Fibroblast of lung (primary cell): Measurements from ENCODE around the gene TTC39B. TPM values are rescaled to one million over a fixed set of nuclear protein-coding genes. Genes with fewer than 3 reads are reported as not detected.

ENCODE experiments used
- DNase-seq, 2 donors: peaks; one replicate each; pipeline versions ENCODE4 v3.0.0 to v3.0.0-alpha.2; 2010; ENCODE audit warnings: low read depth in 2 of 2
- H2AFZ ChIP-seq: 2 replicates; pipeline ENCODE4 v1.5.1; 2012; ENCODE audit warnings: low read length, control low read depth, inconsistent platforms
- H3K27ac ChIP-seq: 2 replicates; pipeline ENCODE4 v1.5.1; 2011; ENCODE audit warnings: low read length, control low read depth; ENCODE audit not compliant: insufficient read depth
- H3K27me3 ChIP-seq: 2 replicates; pipeline ENCODE4 v1.5.1; 2011; ENCODE audit warnings: mild to moderate bottlenecking, low read length; ENCODE audit not compliant: control insufficient read depth, insufficient read depth
- H3K36me3 ChIP-seq: 2 replicates; pipeline ENCODE4 v1.5.1; 2011; ENCODE audit warnings: low read length; ENCODE audit not compliant: control insufficient read depth, insufficient read depth
- H3K4me1 ChIP-seq: 2 replicates; pipeline ENCODE4 v1.5.1; 2011; ENCODE audit warnings: low read length; ENCODE audit not compliant: control insufficient read depth, insufficient read depth; ENCODE audit errors: extremely low read depth
- H3K4me2 ChIP-seq: 2 replicates; pipeline ENCODE4 v1.5.1; 2011; ENCODE audit warnings: low read length, control low read depth; ENCODE audit not compliant: insufficient read depth; ENCODE audit errors: extremely low read depth
- H3K4me3 ChIP-seq, 4 experiments: fragments of 200-600 bp in 1 of 4; sonication (generic) in 1 of 4; replicated peaks in 1 of 4; 2 replicates each; pipeline ENCODE4 v1.5.1; 2011 to 2016; ENCODE audit warnings: low read length in 4 of 4, low read depth in 3 of 4, mild to moderate bottlenecking in 3 of 4, control low read depth in 2 of 4, inconsistent platforms in 1 of 4, mixed read lengths in 1 of 4; ENCODE audit not compliant: insufficient read depth in 1 of 4; ENCODE audit errors: control extremely low read depth in 1 of 4
- H3K79me2 ChIP-seq: 2 replicates; pipeline ENCODE4 v1.5.1; 2012; ENCODE audit warnings: mild to moderate bottlenecking, low read length, inconsistent platforms; ENCODE audit not compliant: control insufficient read depth, insufficient read depth
- H3K9ac ChIP-seq: 2 replicates; pipeline ENCODE4 v1.5.1; 2011; ENCODE audit warnings: mild to moderate bottlenecking, low read length, control low read depth; ENCODE audit not compliant: insufficient read depth
- H3K9me3 ChIP-seq: 2 replicates; pipeline ENCODE4 v1.5.1; 2012; ENCODE audit warnings: low read depth, low read length; ENCODE audit not compliant: control insufficient read depth, insufficient read depth
- H4K20me1 ChIP-seq: 2 replicates; pipeline ENCODE4 v1.5.1; 2011; ENCODE audit warnings: low read length; ENCODE audit not compliant: control insufficient read depth, insufficient read depth; ENCODE audit errors: extremely low read depth
- EZH2 ChIP-seq: IDR thresholded peaks from 2 replicates; pipeline ENCODE4 v1.5.1; 2012; ENCODE audit warnings: low read length, control low read depth, mild to moderate bottlenecking; ENCODE audit errors: missing control alignments
- polyA plus RNA-seq, 2 donors: library from polyadenylated mRNA; depleted of rRNA in 1 of 2; stranded (reverse) in 1 of 2; unstranded in 1 of 2; fragments of >200 nt; gene quantifications; 2 replicates each; pipeline ENCODE4 v1.2.1, GENCODE V29; 2011 to 2012; ENCODE audit warnings: missing spikeins in 1 of 2
- total RNA-seq: library from RNA; depleted of rRNA; stranded (reverse); fragments of >200 nt; gene quantifications from 2 replicates; pipeline ENCODE4 v1.2.1, GENCODE V29; 2014
- TF ChIP-seq, protein P1 (sequence below), 2 donors: IDR thresholded peaks in 1 of 2; conservative IDR thresholded peaks in 1 of 2; 1 replicate in 1 of 2; 2 replicates in 1 of 2; pipeline ENCODE4 v1.5.1; 2011 to 2012; ENCODE audit warnings: low read length in 2 of 2, control low read depth in 1 of 2, inconsistent platforms in 1 of 2, low read depth in 1 of 2, mild to moderate bottlenecking in 1 of 2

Gene TTC39B
- total and polyA plus RNA-seq, 2 donors (not counting 1 experiment from before 2014, with no cell fraction given) = 6.2 to 16.8 TPM

DNA sequence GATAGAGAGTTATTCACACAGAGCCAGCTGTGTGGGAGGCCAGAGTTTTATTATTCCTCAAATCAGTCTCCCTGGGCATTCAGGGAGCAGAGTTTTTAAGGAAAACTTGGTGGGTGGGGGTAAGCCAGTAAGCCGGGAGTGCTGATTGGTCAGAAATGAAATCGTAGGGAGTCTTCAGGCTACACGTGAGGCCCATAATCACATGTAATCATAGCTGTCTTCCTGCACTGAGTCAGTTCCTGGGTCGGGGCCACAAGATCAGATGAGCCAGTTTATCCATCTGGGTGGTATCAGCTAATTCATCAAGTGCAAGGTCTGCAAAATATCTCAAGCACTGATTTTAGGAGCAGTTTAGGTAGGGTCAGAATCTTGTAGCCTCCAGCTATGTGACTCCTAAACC, 10.8 kb upstream of the TTC39B start:
- DNase-seq = peak; percentile 39 to 44

GRCh38 chr9:15311607-15312006, 4.6 kb upstream of the TTC39B start:
- Histone ChIP-seq H3K27ac (no peak overlapping the region), H3K4me3 (no peak overlapping the region), H3K9me3 (no peaks in the 10 kb centered on the region), H3K4me1 (peaks cover 3% of the 10 kb centered on the region), H3K79me2 (no peaks in the 10 kb centered on the region), H4K20me1 (no peaks in the 10 kb centered on the region), H3K36me3 (no peaks in the 10 kb centered on the region), H2AFZ (no peak overlapping the region), H3K4me2 (no peak overlapping the region), H3K27me3 (no peaks in the 10 kb centered on the region), H3K9ac (no peak overlapping the region)
- DNase-seq = peak in 1 of 2 donors; percentile 47
- TF ChIP-seq, protein P1, sequence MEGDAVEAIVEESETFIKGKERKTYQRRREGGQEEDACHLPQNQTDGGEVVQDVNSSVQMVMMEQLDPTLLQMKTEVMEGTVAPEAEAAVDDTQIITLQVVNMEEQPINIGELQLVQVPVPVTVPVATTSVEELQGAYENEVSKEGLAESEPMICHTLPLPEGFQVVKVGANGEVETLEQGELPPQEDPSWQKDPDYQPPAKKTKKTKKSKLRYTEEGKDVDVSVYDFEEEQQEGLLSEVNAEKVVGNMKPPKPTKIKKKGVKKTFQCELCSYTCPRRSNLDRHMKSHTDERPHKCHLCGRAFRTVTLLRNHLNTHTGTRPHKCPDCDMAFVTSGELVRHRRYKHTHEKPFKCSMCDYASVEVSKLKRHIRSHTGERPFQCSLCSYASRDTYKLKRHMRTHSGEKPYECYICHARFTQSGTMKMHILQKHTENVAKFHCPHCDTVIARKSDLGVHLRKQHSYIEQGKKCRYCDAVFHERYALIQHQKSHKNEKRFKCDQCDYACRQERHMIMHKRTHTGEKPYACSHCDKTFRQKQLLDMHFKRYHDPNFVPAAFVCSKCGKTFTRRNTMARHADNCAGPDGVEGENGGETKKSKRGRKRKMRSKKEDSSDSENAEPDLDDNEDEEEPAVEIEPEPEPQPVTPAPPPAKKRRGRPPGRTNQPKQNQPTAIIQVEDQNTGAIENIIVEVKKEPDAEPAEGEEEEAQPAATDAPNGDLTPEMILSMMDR (conservative IDR thresholded peaks at IDR 0.05 in 1 of 2, IDR thresholded peaks at IDR 0.05 in 1 of 2; ENCODE audit: low read depth in 1 of 2, low read length in 2 of 2) = no peak

More for the DNA sequence above, 10.8 kb upstream of the TTC39B start:
- H4K20me1 ChIP-seq = no peaks in the 10 kb centered on the region
- TF ChIP-seq, protein P1 (conservative IDR thresholded peaks at IDR 0.05 in 1 of 2, IDR thresholded peaks at IDR 0.05 in 1 of 2; ENCODE audit: low read depth in 1 of 2, low read length in 2 of 2) = no peak
- no peak for TF ChIP-seq EZH2
- H3K27me3 ChIP-seq = no peaks in the 10 kb centered on the region
- no peaks in the 10 kb centered on the region for H3K79me2 ChIP-seq
- no peak overlapping the region for H3K4me2 ChIP-seq
- no peak overlapping the region for H3K4me3 ChIP-seq
- no peak overlapping the region for H3K27ac ChIP-seq
- no peaks in the 10 kb centered on the region for H3K4me1 ChIP-seq
- no peaks in the 10 kb centered on the region for H3K9me3 ChIP-seq
- no peak overlapping the region for H2AFZ ChIP-seq
- no peaks in the 10 kb centered on the region for H3K36me3 ChIP-seq
- H3K9ac ChIP-seq = no peak overlapping the region

DNA sequence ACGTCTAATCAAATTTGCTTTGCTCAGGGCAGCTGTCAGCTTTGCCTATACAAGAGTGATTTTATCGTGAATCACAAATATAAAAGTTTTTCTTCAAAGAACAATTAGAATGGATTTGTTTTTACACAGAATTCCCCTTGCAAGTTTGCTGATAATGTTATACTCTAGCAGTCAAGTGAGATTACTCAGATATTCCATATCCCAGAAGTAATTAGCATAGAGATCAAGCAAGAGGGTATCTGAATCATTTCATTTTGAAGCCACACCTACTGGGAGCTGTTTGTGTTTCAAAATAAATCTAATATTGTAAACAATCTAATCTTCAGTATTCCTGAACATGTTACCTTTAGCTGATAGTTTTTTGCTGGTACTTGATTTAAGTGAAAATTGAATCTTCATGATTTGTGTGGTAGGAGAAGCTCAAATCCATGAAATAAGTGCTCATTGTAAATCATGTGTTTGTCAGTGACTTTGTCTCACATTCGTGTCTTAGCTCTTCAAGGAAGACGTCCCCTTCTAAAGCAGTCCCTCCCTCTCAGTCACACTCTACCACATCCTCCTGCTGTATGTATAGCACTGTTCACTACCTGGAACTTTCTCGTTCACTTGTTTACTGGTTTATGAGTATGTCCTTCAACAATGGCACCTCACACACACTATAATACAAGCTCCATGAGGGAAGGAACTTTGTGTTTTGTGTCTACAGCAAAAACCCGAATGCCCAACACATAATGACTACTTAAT, 3.3 kb upstream of the TTC39B start:
- Histone ChIP-seq H3K79me2 (no peaks in the 10 kb centered on the region), H4K20me1 (no peaks in the 10 kb centered on the region), H3K4me1 (peaks cover 5% of the 10 kb centered on the region), H3K4me2 (no peak overlapping the region), H3K4me3 (no peak overlapping the region), H2AFZ (no peak overlapping the region), H3K36me3 (no peaks in the 10 kb centered on the region), H3K9ac (no peak overlapping the region), H3K27me3 (no peaks in the 10 kb centered on the region), H3K27ac (no peak overlapping the region), H3K9me3 (no peaks in the 10 kb centered on the region)
- TF ChIP-seq, protein P1 (conservative IDR thresholded peaks at IDR 0.05 in 1 of 2, IDR thresholded peaks at IDR 0.05 in 1 of 2; ENCODE audit: low read depth in 1 of 2, low read length in 2 of 2) = no peak
- TF ChIP-seq EZH2 = no peak
- peak in 1 of 2 donors; percentile 23 for DNase-seq
